ENCODE measurements around the gene ITGA5.
A peak's percentile ranks its signal among the peaks of the same experiment; 100 is the strongest.

Gene ITGA5

GRCh38 chr12:54421879-54422250 is 2.8 kb upstream of the ITGA5 start:
- CTCF ChIA-PET = no interaction called here
- POLR2A ChIA-PET (ENCODE audit: low non-redundant PET) = no interaction called here
- H3K27ac ChIP-seq = peak overlapping the region; percentile 94
- no peak for DNase-seq (ENCODE audit: low spot score)
- TF ChIP-seq CTCF (conservative IDR thresholded peaks at IDR 0.05; ENCODE audit: low read depth) = no peak

GRCh38 chr12:54421175-54421878 is 2.3 kb upstream of the ITGA5 start:
- no peak for DNase-seq (ENCODE audit: low spot score)
- no peak for TF ChIP-seq CTCF (conservative IDR thresholded peaks at IDR 0.05; ENCODE audit: low read depth)
- POLR2A ChIA-PET (ENCODE audit: low non-redundant PET) = no interaction called here
- CTCF ChIA-PET = interaction anchor here (1.0 to 1.2 kb wide), 2 partner anchors 21 to 22 kb away, joined by 4 read pairs; no protein-coding TSS in a partner anchor
- peak overlapping the region; percentile 94 for H3K27ac ChIP-seq

DNA sequence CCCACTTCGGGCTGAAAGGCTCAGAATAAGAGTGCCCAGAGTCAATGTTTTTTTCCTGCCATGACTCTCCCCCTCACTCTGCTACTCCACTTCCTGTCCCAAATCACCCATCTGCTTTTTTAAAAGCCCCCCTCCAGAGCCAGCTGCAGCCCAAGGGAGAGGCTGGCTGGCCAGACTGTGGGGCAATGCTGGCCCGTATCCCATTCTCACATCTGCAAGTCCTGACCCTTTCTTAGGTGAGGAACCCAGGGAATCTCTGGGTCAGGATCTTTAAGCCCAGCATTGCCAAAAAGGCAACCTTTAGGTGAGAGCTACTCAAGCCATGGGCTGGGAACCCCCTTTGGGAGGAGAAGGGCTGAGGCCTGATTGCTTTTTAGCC is 1.7 kb upstream of the ITGA5 start:
- TF ChIP-seq CTCF (conservative IDR thresholded peaks at IDR 0.05; ENCODE audit: low read depth) = no peak
- H3K27ac ChIP-seq = peak overlapping the region; percentile 94
- ChIA-PET POLR2A (ENCODE audit: low non-redundant PET) (no interaction called here), CTCF (interaction anchor here (0.5 to 1.2 kb wide), 3 partner anchors 21 to 121 kb away, joined by 3 to 4 read pairs (median 4); no protein-coding TSS in a partner anchor)
- no peak for DNase-seq (ENCODE audit: low spot score)

DNA sequence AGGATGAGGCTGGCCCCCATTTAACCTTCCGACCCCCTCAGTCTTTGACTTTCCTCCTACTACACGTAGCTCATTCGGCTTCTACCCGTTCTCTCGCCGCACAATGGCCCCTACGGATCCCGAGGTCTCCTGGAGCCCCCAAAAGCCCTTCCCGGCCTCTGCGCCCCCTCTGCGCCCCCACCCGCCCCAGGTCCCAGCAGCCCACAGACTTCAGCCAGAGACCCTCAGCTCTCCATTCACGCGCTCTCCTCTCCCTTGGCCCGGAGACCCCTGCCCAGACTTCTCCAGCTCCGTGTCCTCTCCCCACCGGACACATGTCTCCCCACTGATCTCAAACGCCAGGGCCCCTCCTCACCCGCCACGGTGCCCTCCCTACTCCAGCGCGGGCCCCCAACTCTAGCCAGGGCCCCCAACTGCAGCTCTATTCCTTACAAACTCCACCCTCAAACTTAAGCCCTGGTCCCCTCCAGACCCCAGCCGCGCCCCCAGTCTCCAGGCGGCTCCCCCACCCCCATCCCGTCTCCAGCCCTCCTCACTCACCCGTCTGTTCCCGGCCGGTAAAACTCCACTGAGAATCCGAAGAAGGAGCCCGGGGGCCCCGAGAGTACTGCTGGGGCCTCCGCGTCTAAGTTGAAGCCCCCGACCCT is 502 bp downstream of the ITGA5 start:
- peak overlapping the region; percentile 94 for H3K27ac ChIP-seq
- CTCF ChIA-PET = interaction anchor here (1.3 to 2.6 kb wide), 2 partner anchors 15 to 19 kb away, joined by 5 to 23 read pairs; no protein-coding TSS in a partner anchor
- POLR2A ChIA-PET (ENCODE audit: low non-redundant PET) = no interaction called here
- DNase-seq (ENCODE audit: low spot score) = no peak
- no peak for TF ChIP-seq CTCF (conservative IDR thresholded peaks at IDR 0.05; ENCODE audit: low read depth)

GRCh38 chr12:54417712-54418440 is 1.2 kb downstream of the ITGA5 start:
- POLR2A ChIA-PET (ENCODE audit: low non-redundant PET) = no interaction called here
- no peak for DNase-seq (ENCODE audit: low spot score)
- TF ChIP-seq CTCF (conservative IDR thresholded peaks at IDR 0.05; ENCODE audit: low read depth) = no peak
- CTCF ChIA-PET = interaction anchor here (1.3 to 3.4 kb wide), 3 partner anchors 14 to 21 kb away, joined by 5 to 23 read pairs (median 15); no protein-coding TSS in a partner anchor
- peak overlapping the region; percentile 94 for H3K27ac ChIP-seq

All from RWPE1 (cell line).